ENCODE data around the gene ZMYM4.

GRCh38 chr1:35437200-35437599 is 168.7 kb downstream of the ZMYM4 start:
- TF ChIP-seq CTCF (IDR thresholded peaks at IDR 0.05) (no peak), POLR2A (IDR thresholded peaks at IDR 0.05; ENCODE audit: low read length) (no peak), JUN (IDR thresholded peaks at IDR 0.05) (no peak), MAX (IDR thresholded peaks at IDR 0.05) (no peak), CEBPB (IDR thresholded peaks at IDR 0.05) (no peak), SREBF2 (IDR thresholded peaks at IDR 0.05) (no peak), KDM1A (IDR thresholded peaks at IDR 0.05; ENCODE audit: low read depth) (no peak), CBX8 (IDR thresholded peaks at IDR 0.05) (no peak), HMGXB4 (CRISPR knock-in tag; IDR thresholded peaks at IDR 0.05; ENCODE audit: borderline replicate concordance) (no peak), ESRRA (IDR thresholded peaks at IDR 0.05; ENCODE audit: borderline replicate concordance, low read length) (no peak), RAD21 (conservative IDR thresholded peaks at IDR 0.05 in 1 of 2, IDR thresholded peaks at IDR 0.05 in 1 of 2) (no peak)

Measured in A549 (cell line).